CD14-positive monocyte (primary cell): ENCODE measurements around the gene CBX4. TPM values are rescaled to one million over a fixed set of nuclear protein-coding genes. Genes with fewer than 3 reads are reported as not detected.
A peak's percentile ranks its signal among the peaks of the same experiment; 100 is the strongest.

Source experiments
- DNase-seq, 3 donors: peaks; one replicate each; pipeline ENCODE4 v3.0.0-alpha.2; 2011 to 2022
- H2AFZ ChIP-seq: 2 replicates; pipeline ENCODE4 v1.6.0; 2012; ENCODE audit warnings: mild to moderate bottlenecking, low read depth, low read length, inconsistent platforms; ENCODE audit not compliant: insufficient read depth, poor library complexity, severe bottlenecking
- H3K27ac ChIP-seq, 2 donors: 1 replicate in 1 of 2; 2 replicates in 1 of 2; pipeline ENCODE4 v1.5.1; 2012 to 2013; ENCODE audit warnings: low read length in 2 of 2, control low read depth in 1 of 2, inconsistent platforms in 1 of 2, low read depth in 1 of 2, mild to moderate bottlenecking in 1 of 2
- H3K27me3 ChIP-seq, 2 donors: one replicate each; pipeline versions ENCODE4 v1.6.0 to v1.6.1; 2011 to 2013; ENCODE audit warnings: low read length in 2 of 2; ENCODE audit not compliant: control insufficient read depth in 2 of 2, insufficient read depth in 2 of 2
- H3K36me3 ChIP-seq, 2 donors: replicated peaks in 1 of 2; 1 replicate in 1 of 2; 2 replicates in 1 of 2; pipeline versions ENCODE4 v1.5.1 to v1.6.1; 2012 to 2013; ENCODE audit warnings: low read length in 2 of 2, control low read depth in 1 of 2, inconsistent platforms in 1 of 2, mild to moderate bottlenecking in 1 of 2; ENCODE audit not compliant: insufficient read depth in 2 of 2, control insufficient read depth in 1 of 2
- H3K4me1 ChIP-seq, 2 donors: 1 replicate in 1 of 2; 2 replicates in 1 of 2; pipeline versions ENCODE4 v1.5.1 to v1.6.1; 2012 to 2013; ENCODE audit warnings: low read length in 2 of 2, control low read depth in 1 of 2, inconsistent platforms in 1 of 2, mild to moderate bottlenecking in 1 of 2, moderate library complexity in 1 of 2; ENCODE audit not compliant: insufficient read depth in 2 of 2, control insufficient read depth in 1 of 2
- H3K4me2 ChIP-seq: replicated peaks from 2 replicates; pipeline ENCODE3; 2012; ENCODE audit warnings: low read length, moderate library complexity, mild to moderate bottlenecking; ENCODE audit not compliant: poor library complexity, severe bottlenecking; ENCODE audit errors: extremely low read depth
- H3K4me3 ChIP-seq, 3 experiments: fragments of 200-600 bp in 1 of 3; sonication (generic) in 1 of 3; replicated peaks in 1 of 3; 1 replicate in 2 of 3; 2 replicates in 1 of 3; pipeline ENCODE4 v1.5.1; 2011 to 2013; ENCODE audit warnings: low read length in 3 of 3, mild to moderate bottlenecking in 3 of 3, control low read depth in 2 of 3, low read depth in 2 of 3, inconsistent platforms in 1 of 3, moderate library complexity in 1 of 3
- H3K79me2 ChIP-seq: 2 replicates; pipeline ENCODE4 v1.6.0; 2012; ENCODE audit warnings: mild to moderate bottlenecking, control low read depth, inconsistent platforms, low read length, moderate library complexity; ENCODE audit not compliant: insufficient read depth
- H3K9ac ChIP-seq: 2 replicates; pipeline ENCODE4 v1.6.0; 2017; ENCODE audit warnings: low read length, mild to moderate bottlenecking; ENCODE audit not compliant: insufficient read depth, poor library complexity, severe bottlenecking
- H3K9me3 ChIP-seq, 2 donors: replicated peaks in 1 of 2; 1 replicate in 1 of 2; 2 replicates in 1 of 2; pipeline versions ENCODE4 v1.5.1 to v1.6.1; 2012 to 2013; ENCODE audit warnings: low read length in 2 of 2, control low read depth in 1 of 2; ENCODE audit not compliant: control insufficient read depth in 1 of 2, insufficient read depth in 1 of 2
- H4K20me1 ChIP-seq: 2 replicates; pipeline ENCODE4 v1.6.0; 2012; ENCODE audit warnings: mild to moderate bottlenecking, low read length, control low read depth, moderate library complexity; ENCODE audit not compliant: insufficient read depth
- H3K27ac Mint-ChIP-seq, 7 donors: one replicate each; pipeline ENCODE4 v1.8.0; 2020; ENCODE audit warnings: mild to moderate bottlenecking in 7 of 7, mixed read lengths in 7 of 7, moderate library complexity in 6 of 7, inconsistent platforms in 2 of 7
- H3K27me3 Mint-ChIP-seq, 3 donors: one replicate each; pipeline ENCODE4 v1.8.0; 2021 to 2022; ENCODE audit warnings: low read depth in 3 of 3, mild to moderate bottlenecking in 3 of 3, mixed read lengths in 3 of 3, moderate library complexity in 3 of 3, inconsistent platforms in 1 of 3
- H3K36me3 Mint-ChIP-seq, 2 donors: one replicate each; pipeline ENCODE4 v1.8.0; 2020; ENCODE audit warnings: mixed read lengths in 2 of 2, inconsistent platforms in 1 of 2, mild to moderate bottlenecking in 1 of 2
- H3K4me1 Mint-ChIP-seq: one replicate; pipeline ENCODE4 v1.8.0; 2020; ENCODE audit warnings: mild to moderate bottlenecking, mixed read lengths
- H3K4me3 Mint-ChIP-seq, 2 donors: one replicate each; pipeline ENCODE4 v1.8.0; 2020; ENCODE audit warnings: mild to moderate bottlenecking in 2 of 2, mixed read lengths in 2 of 2, moderate library complexity in 1 of 2
- H3K9me3 Mint-ChIP-seq, 7 donors: one replicate each; pipeline ENCODE4 v1.8.0; 2020 to 2022; ENCODE audit warnings: mixed read lengths in 7 of 7, mild to moderate bottlenecking in 6 of 7, moderate library complexity in 6 of 7, inconsistent platforms in 2 of 7
- CTCF ChIP-seq: fragments of 200-600 bp; IDR thresholded peaks from one replicate; pipeline ENCODE4 v1.8.0; 2022; ENCODE audit warnings: antibody characterized with exemption, mild to moderate bottlenecking
- WGBS: methylation state at CpG from one replicate; pipeline ENCODE4 v1.1.5; 2013; ENCODE audit warnings: missing lambda C conversion rate; ENCODE audit not compliant: insufficient coverage; 5-methylcytosine and 5-hydroxymethylcytosine counted together
- intact Hi-C, 2 donors: fragments of 100-400 bp; cut with micrococcal nuclease; formaldehyde crosslinking; loops; one replicate each; pipeline versions ENCODE4 v1.15.0 to v1.15.1; 2023
- polyA plus RNA-seq, 3 donors: library from polyadenylated mRNA; depleted of rRNA in 1 of 3; unstranded in 2 of 3; stranded (reverse) in 1 of 3; fragments of 300-500 nt in 2 of 3; fragments of >200 nt in 1 of 3; fragmentation: Illumina TruSeq in 2 of 3; gene quantifications; 1 replicate in 2 of 3; 2 replicates in 1 of 3; pipeline ENCODE4 v1.2.3, GENCODE V29; 2012 to 2021

Gene CBX4
- polyA plus RNA-seq, 3 donors, result 1.4 to 82.8 (median 3.6) TPM

- peaks cover 67 to 90% (median 80%) of the 10 kb centered on the region in 3 donors for H3K27me3 Mint-ChIP-seq
- no peak for TF ChIP-seq CTCF
- peaks cover 0 to 44% (median 18%) of the 10 kb centered on the region in 7 donors for H3K9me3 Mint-ChIP-seq
- no peak overlapping the region for H3K27ac ChIP-seq
- H3K36me3 ChIP-seq, result no peaks in the 10 kb centered on the region
- peak in 2 of 3 donors; percentile 32 to 33 for DNase-seq
- under 1% methylated on average over 48 of the region's 89 CpGs for WGBS
- H3K9ac ChIP-seq, result peak overlapping the region; percentile 27
- peaks cover 20% of the 10 kb centered on the region for H4K20me1 ChIP-seq
- intact Hi-C loops, result loop anchor here in 1 of 2 donors (2.0 kb wide), 1 partner anchor 45 kb away; no protein-coding TSS in a partner anchor
- peak overlapping the region; percentile 88 for H3K4me2 ChIP-seq
- H3K4me1 Mint-ChIP-seq, result peaks cover 44% of the 10 kb centered on the region
- H3K9me3 ChIP-seq, result peaks cover 15 to 18% of the 10 kb centered on the region in 2 donors
- peak overlapping the region; percentile 21 to 74 (median 41) for H3K4me3 ChIP-seq
- peaks cover 60 to 68% of the 10 kb centered on the region in 2 donors for H3K4me1 ChIP-seq
- H3K27me3 ChIP-seq, result peaks cover 43 to 87% of the 10 kb centered on the region in 2 donors
- peak overlapping the region; percentile 84 to 94 for H3K4me3 Mint-ChIP-seq
- no peaks in the 10 kb centered on the region for H3K79me2 ChIP-seq
- H3K36me3 Mint-ChIP-seq, result peaks cover 3 to 8% of the 10 kb centered on the region in 2 donors
- H2AFZ ChIP-seq, result peak overlapping the region; percentile 61
- H3K27ac Mint-ChIP-seq, result peak overlapping the region in 1 of 7 donors; percentile 41
Observed at GRCh38 chr17:79843816-79844800, 4.9 kb upstream of the CBX4 start.

- no peak overlapping the region for H3K27ac ChIP-seq
- H3K4me2 ChIP-seq, result peak overlapping the region; percentile 88
- peak overlapping the region; percentile 21 to 74 (median 41) for H3K4me3 ChIP-seq
- peak overlapping the region; percentile 27 for H3K9ac ChIP-seq
- 0% methylated on average over 38 of the region's 39 CpGs for WGBS
- Mint-ChIP-seq H3K27me3 (peaks cover 62 to 84% (median 75%) of the 10 kb centered on the region in 3 donors), H3K9me3 (peaks cover 0 to 44% (median 18%) of the 10 kb centered on the region in 7 donors), H3K36me3 (peaks cover 3 to 8% of the 10 kb centered on the region in 2 donors), H3K4me1 (peaks cover 44% of the 10 kb centered on the region), H3K27ac (peak overlapping the region in 2 of 7 donors; percentile 41 to 42), H3K4me3 (peak overlapping the region; percentile 84 to 94)
- no peaks in the 10 kb centered on the region for H3K36me3 ChIP-seq
- intact Hi-C loops, result loop anchor here in 1 of 2 donors (2.0 kb wide), 1 partner anchor 45 kb away; no protein-coding TSS in a partner anchor
- peaks cover 2% of the 10 kb centered on the region for H3K79me2 ChIP-seq
- peaks cover 60 to 68% of the 10 kb centered on the region in 2 donors for H3K4me1 ChIP-seq
- peaks cover 21% of the 10 kb centered on the region for H4K20me1 ChIP-seq
- DNase-seq, result no peak
- no peak for TF ChIP-seq CTCF
- H3K9me3 ChIP-seq, result peaks cover 15 to 18% of the 10 kb centered on the region in 2 donors
- H2AFZ ChIP-seq, result peak overlapping the region; percentile 61
- H3K27me3 ChIP-seq, result peaks cover 43 to 81% of the 10 kb centered on the region in 2 donors
Observed at GRCh38 chr17:79843474-79843815, 4.2 kb upstream of the CBX4 start.
